ENCODE measurements around the gene ABAT. TPM values are rescaled to one million over a fixed set of nuclear protein-coding genes. Genes with fewer than 3 reads are reported as not detected.

ABAT gene
- total and polyA plus RNA-seq, 2 donors, result 9.0 to 12.3 TPM

- Histone ChIP-seq H3K4me3 (ENCODE audit: low read depth, low read length) (no peak overlapping the region), H3K36me3 (ENCODE audit: insufficient read depth) (no peaks in the 10 kb centered on the region), H3K27ac (ENCODE audit: low read depth) (no peak overlapping the region), H3K4me1 (ENCODE audit: insufficient read depth) (no peaks in the 10 kb centered on the region)
- DNase-seq (ENCODE audit: extremely low spot score), result no peak
- 89% methylated on average over 2 of the region's 2 CpGs for WGBS
Observed at GRCh38 chr16:8679151-8679550, 4.7 kb downstream of the ABAT start.

GRCh38 chr16:8682551-8683259 is 8.3 kb downstream of the ABAT start:
- no peaks in the 10 kb centered on the region for H3K4me1 ChIP-seq (ENCODE audit: insufficient read depth)
- H3K36me3 ChIP-seq (ENCODE audit: insufficient read depth), result no peaks in the 10 kb centered on the region
- WGBS, result 71% methylated on average over 9 of the region's 9 CpGs
- no peak overlapping the region for H3K4me3 ChIP-seq (ENCODE audit: low read depth, low read length)
- no peak for DNase-seq (ENCODE audit: extremely low spot score)
- H3K27ac ChIP-seq (ENCODE audit: low read depth), result no peak overlapping the region

GRCh38 chr16:8683640-8684039 is 9.2 kb downstream of the ABAT start:
- Histone ChIP-seq H3K4me1 (ENCODE audit: insufficient read depth) (no peaks in the 10 kb centered on the region), H3K4me3 (ENCODE audit: low read depth, low read length) (no peak overlapping the region), H3K36me3 (ENCODE audit: insufficient read depth) (no peaks in the 10 kb centered on the region), H3K27ac (ENCODE audit: low read depth) (no peak overlapping the region)
- no peak for DNase-seq (ENCODE audit: extremely low spot score)
- WGBS, result 68% methylated on average over 4 of the region's 4 CpGs

- H3K36me3 ChIP-seq (ENCODE audit: insufficient read depth), result no peaks in the 10 kb centered on the region
- no peaks in the 10 kb centered on the region for H3K4me1 ChIP-seq (ENCODE audit: insufficient read depth)
- no peak overlapping the region for H3K4me3 ChIP-seq (ENCODE audit: low read depth, low read length)
- H3K27ac ChIP-seq (ENCODE audit: low read depth), result no peak overlapping the region
- DNase-seq (ENCODE audit: extremely low spot score), result no peak
- WGBS, result 63% methylated on average over 3 of the region's 3 CpGs
Observed at GRCh38 chr16:8685617-8686016, 11.2 kb downstream of the ABAT start.

GRCh38 chr16:8686031-8686621 is 11.7 kb downstream of the ABAT start:
- Histone ChIP-seq H3K27ac (ENCODE audit: low read depth) (no peak overlapping the region), H3K4me1 (ENCODE audit: insufficient read depth) (no peaks in the 10 kb centered on the region), H3K4me3 (ENCODE audit: low read depth, low read length) (no peak overlapping the region), H3K36me3 (ENCODE audit: insufficient read depth) (no peaks in the 10 kb centered on the region)
- WGBS, result 25% methylated on average over 7 of the region's 7 CpGs
- no peak for DNase-seq (ENCODE audit: extremely low spot score)

GRCh38 chr16:8686879-8687278 is 12.5 kb downstream of the ABAT start:
- Histone ChIP-seq H3K36me3 (ENCODE audit: insufficient read depth) (no peaks in the 10 kb centered on the region), H3K27ac (ENCODE audit: low read depth) (no peak overlapping the region), H3K4me1 (ENCODE audit: insufficient read depth) (no peaks in the 10 kb centered on the region), H3K4me3 (ENCODE audit: low read depth, low read length) (no peak overlapping the region)
- no peak for DNase-seq (ENCODE audit: extremely low spot score)
- 85% methylated on average over 9 of the region's 9 CpGs for WGBS

- no peak for DNase-seq (ENCODE audit: extremely low spot score)
- no peaks in the 10 kb centered on the region for H3K36me3 ChIP-seq (ENCODE audit: insufficient read depth)
- WGBS, result 73% methylated on average over 1 of the region's 1 CpG
Observed at GRCh38 chr16:8689686-8690085, 15.3 kb downstream of the ABAT start.

GRCh38 chr16:8691728-8692127 is 17.3 kb downstream of the ABAT start:
- Histone ChIP-seq H3K36me3 (ENCODE audit: insufficient read depth) (no peaks in the 10 kb centered on the region), H3K4me1 (ENCODE audit: insufficient read depth) (no peaks in the 10 kb centered on the region), H3K4me3 (ENCODE audit: low read depth, low read length) (no peak overlapping the region), H3K27ac (ENCODE audit: low read depth) (no peak overlapping the region)
- no peak for DNase-seq (ENCODE audit: extremely low spot score)
- WGBS, result 88% methylated on average over 8 of the region's 8 CpGs

More at GRCh38 chr16:8689686-8690085, 15.3 kb downstream of the ABAT start:
- H3K27ac ChIP-seq (ENCODE audit: low read depth), result no peak overlapping the region
- no peaks in the 10 kb centered on the region for H3K4me1 ChIP-seq (ENCODE audit: insufficient read depth)
- no peak overlapping the region for H3K4me3 ChIP-seq (ENCODE audit: low read depth, low read length)

GRCh38 chr16:8694795-8695728 is 20.6 kb downstream of the ABAT start:
- no peak overlapping the region for H3K27ac ChIP-seq (ENCODE audit: low read depth)
- H3K4me1 ChIP-seq (ENCODE audit: insufficient read depth), result no peaks in the 10 kb centered on the region
- no peak overlapping the region for H3K4me3 ChIP-seq (ENCODE audit: low read depth, low read length)
- 72% methylated on average over 18 of the region's 18 CpGs for WGBS
- no peak for DNase-seq (ENCODE audit: extremely low spot score)
- no peaks in the 10 kb centered on the region for H3K36me3 ChIP-seq (ENCODE audit: insufficient read depth)

- no peaks in the 10 kb centered on the region for H3K4me1 ChIP-seq (ENCODE audit: insufficient read depth)
- 85% methylated on average over 12 of the region's 12 CpGs for WGBS
- no peak for DNase-seq (ENCODE audit: extremely low spot score)
Observed at GRCh38 chr16:8696880-8697279, 22.5 kb downstream of the ABAT start.

GRCh38 chr16:8697965-8698364 is 23.5 kb downstream of the ABAT start:
- no peaks in the 10 kb centered on the region for H3K36me3 ChIP-seq (ENCODE audit: insufficient read depth)
- H3K27ac ChIP-seq (ENCODE audit: low read depth), result no peak overlapping the region
- H3K4me3 ChIP-seq (ENCODE audit: low read depth, low read length), result no peak overlapping the region
- H3K4me1 ChIP-seq (ENCODE audit: insufficient read depth), result no peaks in the 10 kb centered on the region
- WGBS, result 29% methylated on average over 3 of the region's 3 CpGs
- DNase-seq (ENCODE audit: extremely low spot score), result no peak

More at GRCh38 chr16:8696880-8697279, 22.5 kb downstream of the ABAT start:
- Histone ChIP-seq H3K27ac (ENCODE audit: low read depth) (no peak overlapping the region), H3K36me3 (ENCODE audit: insufficient read depth) (no peaks in the 10 kb centered on the region), H3K4me3 (ENCODE audit: low read depth, low read length) (no peak overlapping the region)

- 92% methylated on average over 2 of the region's 2 CpGs for WGBS
- Histone ChIP-seq H3K36me3 (ENCODE audit: insufficient read depth) (peaks cover 2% of the 10 kb centered on the region), H3K27ac (ENCODE audit: low read depth) (no peak overlapping the region), H3K4me1 (ENCODE audit: insufficient read depth) (no peaks in the 10 kb centered on the region), H3K4me3 (ENCODE audit: low read depth, low read length) (no peak overlapping the region)
- no peak for DNase-seq (ENCODE audit: extremely low spot score)
Observed at GRCh38 chr16:8703693-8704092, 29.3 kb downstream of the ABAT start.

- no peak overlapping the region for H3K27ac ChIP-seq (ENCODE audit: low read depth)
- H3K4me1 ChIP-seq (ENCODE audit: insufficient read depth), result no peaks in the 10 kb centered on the region
- H3K4me3 ChIP-seq (ENCODE audit: low read depth, low read length), result no peak overlapping the region
- peaks cover 2% of the 10 kb centered on the region for H3K36me3 ChIP-seq (ENCODE audit: insufficient read depth)
- 93% methylated on average over 3 of the region's 3 CpGs for WGBS
- no peak for DNase-seq (ENCODE audit: extremely low spot score)
Observed at GRCh38 chr16:8704098-8704497, 29.7 kb downstream of the ABAT start.
